GM18517 (cell line): Measurements from ENCODE around the gene HECTD2.

Experiments used
- ATAC-seq: cut with Tn5 transposase; IDR thresholded peaks from one replicate; pipeline ENCODE4 v1.9.1; 2021; ENCODE audit warnings: mild to moderate bottlenecking, moderate library complexity; ENCODE audit not compliant: unreplicated experiment

Gene HECTD2

DNA sequence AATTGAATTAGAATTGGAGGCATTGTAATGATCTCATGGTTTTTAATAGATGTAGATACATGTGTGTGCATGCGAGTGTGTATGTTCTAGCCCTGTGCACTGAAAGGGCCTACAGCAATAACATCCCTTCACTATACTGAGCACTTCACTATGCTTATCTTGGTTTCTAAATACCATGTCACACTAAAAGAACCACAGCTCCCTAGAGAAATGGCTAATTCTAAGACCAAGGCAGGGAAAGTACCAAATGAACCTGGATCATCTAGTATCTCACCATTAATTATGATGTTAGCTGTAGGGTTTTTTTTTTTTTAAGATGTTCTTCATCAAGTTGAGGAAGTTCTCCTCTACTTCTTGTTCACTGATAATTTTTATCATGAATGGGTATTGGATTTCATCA is 55.1 kb downstream of the HECTD2 start:
- no peak for ATAC-seq

DNA sequence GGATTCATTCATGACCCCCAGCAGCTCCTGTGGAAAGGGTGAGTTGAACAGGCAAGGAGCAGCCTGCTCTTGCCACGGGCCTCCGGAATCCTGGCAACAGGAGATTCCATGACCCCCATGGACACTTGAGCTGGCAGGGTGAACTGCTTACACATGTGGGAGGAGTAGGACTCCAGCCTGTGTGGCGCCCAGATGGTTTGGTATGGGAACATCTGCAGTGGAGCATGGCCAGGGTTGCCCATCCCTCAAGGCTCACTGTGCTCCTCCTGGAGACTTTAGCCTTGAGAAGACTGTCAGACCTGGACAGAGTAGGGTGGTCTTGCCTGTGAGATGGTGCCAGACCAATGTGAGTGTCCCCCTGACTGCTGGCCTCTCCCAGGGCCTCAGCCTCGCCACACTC is 57.0 kb downstream of the HECTD2 start:
- ATAC-seq, result no peak

DNA sequence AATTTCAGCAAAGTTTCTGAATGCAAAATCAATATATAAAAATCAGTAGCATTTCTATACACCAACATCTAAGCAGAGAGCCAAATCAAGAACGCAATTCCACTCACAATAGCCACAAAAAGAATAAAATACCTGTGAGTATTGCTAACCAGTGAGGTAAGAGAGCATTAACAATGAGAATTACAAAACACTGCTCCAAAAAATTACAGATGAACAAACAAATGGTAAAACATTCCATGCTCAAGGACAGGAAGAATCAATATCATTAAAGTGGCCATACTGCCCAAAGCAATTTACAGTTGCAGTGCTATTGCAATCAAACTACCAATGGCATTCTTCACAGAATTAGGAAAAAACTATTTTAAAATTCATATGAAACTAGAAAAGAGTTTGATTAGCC is 61.5 kb downstream of the HECTD2 start:
- ATAC-seq, result no peak

DNA sequence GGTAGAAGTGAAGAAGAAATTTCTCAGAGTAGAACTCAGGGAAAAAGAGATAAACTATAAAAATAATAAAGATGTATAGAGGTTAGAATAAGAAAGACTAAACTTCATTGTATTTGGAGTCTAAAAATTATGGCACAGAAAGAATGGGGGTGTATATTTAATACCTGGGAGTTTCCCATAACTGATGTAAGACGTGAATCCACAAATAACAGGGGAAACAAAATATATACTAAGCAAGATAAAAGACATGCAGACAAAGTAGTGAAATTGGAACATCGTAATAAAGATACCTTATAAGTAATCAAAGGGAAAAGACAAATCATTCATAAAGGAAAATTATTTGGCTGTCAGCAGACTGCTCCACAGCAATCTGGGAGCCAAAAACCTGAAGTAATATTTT is 62.8 kb downstream of the HECTD2 start:
- ATAC-seq, result no peak

DNA sequence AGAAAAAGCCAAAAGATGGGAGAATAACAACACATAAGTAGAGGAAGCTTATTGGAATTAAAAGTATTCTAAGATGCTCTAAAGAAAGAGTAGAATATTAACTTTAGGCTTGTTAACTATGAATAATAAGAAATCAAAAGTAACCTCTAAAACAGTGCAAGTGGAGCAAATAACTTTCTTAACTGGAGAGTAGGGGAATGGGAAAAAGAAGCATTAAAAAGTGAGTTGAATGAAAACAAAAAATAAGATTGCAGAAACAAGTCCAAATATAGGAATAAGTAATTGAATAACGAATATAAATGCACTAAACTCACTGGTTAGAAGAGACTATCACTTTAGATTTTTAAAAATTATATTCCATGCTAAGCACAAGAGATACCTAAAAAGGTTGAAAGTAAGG is 63.9 kb downstream of the HECTD2 start:
- ATAC-seq, result no peak

DNA sequence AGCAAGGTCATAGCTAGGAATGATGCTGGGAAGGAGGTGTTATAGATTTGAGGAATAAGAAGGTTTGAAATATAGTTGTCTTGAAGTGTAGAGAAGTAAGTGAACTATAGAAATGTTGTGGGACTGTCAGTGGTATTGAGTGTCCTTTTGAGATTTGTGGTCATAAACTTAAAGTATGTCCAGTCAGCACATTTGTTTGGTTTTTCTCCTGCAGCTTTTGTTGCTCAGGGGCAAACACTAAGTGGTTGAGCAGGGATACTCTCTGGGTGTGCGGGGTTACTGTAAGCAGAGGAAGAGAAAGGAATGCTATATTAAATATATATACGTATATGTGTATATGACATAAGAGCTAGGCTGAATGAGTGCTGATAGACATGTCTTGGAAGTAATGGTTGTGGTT is 67.1 kb downstream of the HECTD2 start:
- ATAC-seq, result no peak

DNA sequence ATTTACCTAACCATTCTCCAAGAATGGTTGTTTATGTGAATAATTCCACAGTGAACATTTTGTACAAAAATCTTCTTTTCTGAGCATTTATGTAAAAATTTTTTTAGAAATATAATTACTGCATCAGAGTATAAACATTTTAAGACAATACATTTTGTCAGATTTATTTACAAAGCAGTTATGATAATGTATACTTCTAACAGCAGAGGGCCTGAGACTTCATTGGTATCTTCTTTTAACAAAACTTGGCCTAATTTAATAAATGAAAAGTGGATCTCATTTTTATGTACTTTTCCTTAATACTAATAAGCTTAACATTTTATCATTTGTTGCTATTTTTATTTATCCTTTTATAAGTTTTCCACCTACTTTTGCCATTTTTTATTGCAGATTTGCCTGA is 69.4 kb downstream of the HECTD2 start:
- ATAC-seq, result no peak

DNA sequence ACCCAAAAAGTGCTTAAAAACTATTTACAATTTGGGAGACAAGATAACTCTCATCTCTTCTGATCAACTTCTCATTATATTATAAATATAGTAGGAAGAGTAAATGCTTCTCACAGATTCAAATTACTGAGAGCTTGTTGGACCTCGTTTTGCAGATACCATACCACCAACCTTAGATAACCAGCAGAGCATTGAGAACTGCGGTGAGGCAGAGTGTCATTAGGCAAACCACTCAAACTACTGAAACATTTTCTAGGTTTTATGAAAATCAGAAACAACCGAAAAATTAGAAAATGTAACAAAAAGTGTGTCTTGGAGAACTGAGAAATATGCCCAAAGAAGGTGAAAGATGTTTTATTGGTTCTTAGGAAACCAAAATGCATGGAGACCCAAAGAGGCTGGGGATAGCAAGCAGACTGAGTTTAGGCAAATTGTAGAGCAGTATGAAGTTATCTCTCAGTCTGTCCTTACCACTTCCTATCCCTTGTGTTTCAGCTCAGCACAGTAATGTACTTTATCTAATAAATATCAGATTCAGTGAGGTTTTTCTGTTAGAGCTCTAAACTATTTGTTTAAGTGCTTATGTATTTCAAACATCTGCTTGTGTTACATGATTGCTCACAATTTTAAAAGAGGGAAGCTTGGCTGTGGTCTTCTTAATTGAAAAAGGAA is 77.9 kb downstream of the HECTD2 start:
- no peak for ATAC-seq

DNA sequence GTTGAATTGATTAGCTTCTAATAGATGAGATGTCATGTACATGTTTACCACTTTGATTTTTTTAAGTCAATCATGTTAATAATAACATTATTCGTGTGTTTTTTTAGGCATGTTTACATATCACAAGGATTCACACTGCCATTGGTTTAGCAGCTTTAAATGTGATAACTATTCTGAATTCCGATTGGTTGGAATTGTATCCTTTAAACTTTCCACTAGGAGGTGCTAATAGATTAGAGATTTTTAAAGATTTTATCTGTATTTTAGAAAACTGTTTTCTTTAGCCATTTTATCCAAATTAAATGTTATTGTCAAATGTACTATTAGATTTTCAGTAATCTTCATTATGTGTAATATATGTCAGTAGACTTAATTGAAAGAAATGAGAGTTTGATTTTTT is 83.2 kb downstream of the HECTD2 start:
- ATAC-seq, result no peak

DNA sequence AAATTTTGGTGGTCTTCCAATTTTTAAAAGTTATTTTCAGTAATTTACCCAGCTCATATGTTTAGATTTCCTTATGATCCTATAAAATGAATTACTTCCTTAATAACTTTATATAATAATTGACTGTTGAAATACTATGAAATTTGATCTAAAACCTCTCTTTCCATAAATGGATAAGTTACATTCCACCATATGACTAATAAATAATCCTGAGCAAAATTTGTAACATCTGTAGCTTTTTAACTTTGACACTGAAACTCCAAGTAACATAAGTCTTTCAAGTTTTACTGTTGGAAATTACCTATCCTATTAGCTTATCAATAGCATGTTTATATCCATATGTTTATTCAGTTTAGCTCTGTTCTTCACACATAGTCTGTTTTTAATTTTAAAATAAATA is 85.3 kb downstream of the HECTD2 start:
- no peak for ATAC-seq

DNA sequence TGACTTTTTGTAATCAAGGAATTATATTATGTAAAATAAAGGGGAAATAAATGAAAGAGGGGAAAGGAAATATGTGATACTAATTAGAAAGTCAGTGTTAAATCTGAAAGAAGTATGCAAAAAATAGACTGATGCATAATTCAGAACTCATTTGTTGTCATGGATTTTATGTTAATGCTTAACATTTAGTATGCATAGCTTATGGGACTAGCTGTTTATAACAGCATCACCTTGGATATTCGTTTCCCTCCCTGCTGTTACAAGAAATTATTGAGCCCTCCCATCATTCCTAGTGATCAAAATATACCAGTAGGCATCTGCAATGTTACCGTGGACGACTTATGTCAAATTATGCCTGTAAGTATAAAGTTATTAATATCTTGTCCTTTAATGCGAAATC is 85.9 kb downstream of the HECTD2 start:
- ATAC-seq, result no peak

DNA sequence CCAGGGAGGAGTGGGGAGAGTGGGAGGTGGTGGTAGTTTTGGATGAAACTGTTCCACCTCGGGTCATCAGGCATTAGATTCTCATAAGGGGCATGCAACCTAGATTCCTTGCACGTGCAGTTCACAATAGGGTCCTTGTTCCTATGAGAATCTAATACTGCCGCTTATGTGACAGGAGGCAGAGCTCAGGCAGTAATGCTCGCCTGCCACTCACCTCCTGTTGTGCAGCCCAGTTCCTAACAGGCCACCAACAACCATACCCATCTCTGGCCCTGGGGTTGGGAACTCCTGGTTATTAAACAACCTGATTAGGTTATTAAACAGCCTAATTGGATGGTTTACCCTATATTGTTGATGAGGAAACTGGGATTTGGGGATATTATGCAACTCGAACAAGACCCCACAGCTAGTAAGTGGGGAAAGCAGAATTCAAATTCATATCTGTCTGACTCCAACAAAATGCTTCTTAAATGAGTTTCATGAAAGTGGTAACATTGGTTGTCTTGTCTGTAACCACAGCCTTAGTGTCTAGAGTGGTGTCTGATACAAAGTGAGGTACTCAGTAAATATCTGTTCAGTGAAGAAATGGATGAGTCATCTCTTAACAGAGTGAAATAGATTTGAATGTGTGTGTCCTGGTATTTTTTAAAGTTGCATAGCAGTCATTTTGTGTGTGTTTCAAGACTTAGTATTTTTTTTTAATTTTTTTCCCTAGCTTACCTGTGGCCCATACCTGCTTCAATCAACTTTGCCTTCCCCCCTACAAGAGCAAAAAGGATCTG is 101.6 kb downstream of the HECTD2 start:
- no peak for ATAC-seq

DNA sequence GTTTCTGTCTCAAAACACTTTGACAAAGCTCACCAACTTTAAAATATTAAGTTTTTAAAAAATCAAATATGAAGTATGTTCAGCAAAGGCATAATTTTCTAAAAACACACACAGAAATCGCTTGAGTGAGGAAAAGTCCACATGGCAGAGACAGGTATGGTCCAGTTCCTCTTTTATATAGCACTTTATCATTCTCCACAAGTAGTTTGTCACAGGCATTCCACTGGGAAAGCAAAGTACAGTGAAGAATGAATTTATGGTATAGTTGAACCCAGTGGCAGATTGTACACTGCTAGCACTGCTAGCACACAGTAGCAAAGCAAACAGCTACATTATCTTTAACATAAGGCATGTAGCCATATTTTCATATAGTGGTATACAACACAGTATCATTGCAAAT is 102.3 kb downstream of the HECTD2 start:
- ATAC-seq, result no peak

DNA sequence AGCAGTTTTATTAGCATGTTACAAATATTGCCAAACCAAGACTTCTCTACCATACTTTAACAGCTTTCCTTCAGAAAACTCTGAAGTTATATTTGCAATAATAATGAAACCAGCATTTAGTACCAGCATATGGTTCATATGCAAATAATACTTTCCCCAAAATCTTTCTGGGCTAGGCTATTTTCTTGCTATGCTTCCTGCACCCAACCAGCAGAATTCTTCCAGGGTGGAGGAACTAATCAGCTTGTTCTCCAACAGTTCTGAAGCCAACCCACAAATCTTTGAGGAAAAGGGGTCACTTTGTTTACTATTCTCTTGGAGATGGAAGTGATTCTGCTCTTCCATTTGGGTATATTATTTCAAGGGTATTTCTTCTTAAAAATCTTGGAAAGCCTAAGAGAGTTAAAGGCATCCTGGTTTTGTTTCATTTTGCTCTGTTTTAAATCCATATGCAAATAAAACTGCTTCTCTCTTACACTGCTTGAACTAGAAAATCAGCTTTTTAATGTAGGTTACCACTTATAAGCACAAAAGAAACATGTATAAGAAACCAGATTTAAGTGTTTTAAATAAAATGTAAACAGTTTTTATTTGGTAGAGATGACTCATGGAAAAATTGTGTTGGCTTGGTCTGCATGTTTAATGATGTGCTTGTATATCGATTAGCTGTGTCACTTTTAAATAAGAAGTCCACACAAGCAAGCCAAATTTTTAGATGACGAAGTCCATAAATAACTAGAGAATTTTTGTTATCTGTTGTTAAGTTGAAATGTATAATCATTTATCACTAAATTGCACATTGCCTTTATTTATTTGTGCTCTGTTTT is 103.7 kb downstream of the HECTD2 start:
- ATAC-seq, result no peak

DNA sequence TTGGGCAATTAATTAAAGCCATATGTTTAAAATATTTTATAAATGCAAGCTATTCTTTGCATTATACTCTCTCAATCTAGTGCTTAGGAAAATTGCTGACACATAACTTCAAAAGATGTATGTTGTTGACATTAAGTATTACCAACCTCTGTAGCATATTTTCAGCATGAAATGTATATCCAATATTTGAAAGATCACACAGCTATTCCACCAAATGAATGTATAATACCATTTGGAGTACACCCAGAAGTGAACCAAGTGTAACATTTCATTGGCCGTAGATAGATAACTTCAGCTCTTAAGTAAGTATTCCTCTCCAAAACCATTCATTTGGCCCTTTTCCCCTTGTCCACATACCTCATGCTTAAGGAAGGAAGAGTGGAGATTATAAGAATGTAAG is 104.6 kb downstream of the HECTD2 start:
- no peak for ATAC-seq

DNA sequence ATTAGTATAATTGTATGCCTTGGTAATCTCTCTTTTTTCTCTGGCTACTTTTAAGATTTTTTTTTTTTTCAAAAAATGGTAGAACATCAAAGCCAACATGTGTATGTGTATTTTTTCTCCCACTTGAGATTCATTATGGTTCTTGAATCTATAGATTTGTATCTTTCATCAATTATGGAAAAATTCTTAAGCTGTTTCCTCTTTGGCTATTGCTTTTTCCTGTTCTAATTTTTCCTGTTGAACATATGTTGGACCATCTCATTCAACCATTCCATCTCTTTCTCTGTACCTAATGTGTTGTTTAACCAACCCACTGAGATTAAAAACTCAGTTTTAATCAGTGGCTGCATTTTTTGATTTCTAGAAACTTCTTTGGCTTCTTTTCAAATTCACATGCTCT is 107.2 kb downstream of the HECTD2 start:
- ATAC-seq, result no peak

DNA sequence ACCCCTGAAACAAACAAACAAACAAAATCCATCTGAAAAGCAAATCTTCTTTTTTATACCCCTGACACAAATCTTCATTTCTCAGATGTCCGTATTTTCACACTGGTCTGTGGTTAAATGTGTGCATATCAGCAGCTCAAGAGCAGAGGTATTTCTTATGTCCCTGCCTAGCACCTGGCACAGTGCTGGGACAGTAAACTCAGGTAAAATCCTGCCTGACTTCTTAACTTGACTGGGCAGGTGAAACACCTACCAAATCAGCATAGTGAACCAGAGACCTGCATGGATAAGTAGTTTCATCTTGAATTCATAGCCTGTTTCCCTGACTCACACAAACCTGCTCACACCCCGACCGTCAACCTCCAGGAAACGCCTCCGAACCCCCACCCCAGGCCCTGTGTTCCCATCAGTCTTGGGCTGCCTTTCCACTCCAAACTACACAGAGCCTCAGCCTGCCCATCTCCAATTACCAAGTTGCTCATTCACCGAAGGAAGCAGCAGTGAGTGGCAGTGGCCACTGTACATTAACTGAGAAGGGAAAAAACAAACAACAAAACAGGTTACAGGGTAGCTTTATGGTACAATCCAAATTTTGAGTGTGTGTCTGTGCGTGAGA is 109.9 kb downstream of the HECTD2 start:
- ATAC-seq, result no peak

DNA sequence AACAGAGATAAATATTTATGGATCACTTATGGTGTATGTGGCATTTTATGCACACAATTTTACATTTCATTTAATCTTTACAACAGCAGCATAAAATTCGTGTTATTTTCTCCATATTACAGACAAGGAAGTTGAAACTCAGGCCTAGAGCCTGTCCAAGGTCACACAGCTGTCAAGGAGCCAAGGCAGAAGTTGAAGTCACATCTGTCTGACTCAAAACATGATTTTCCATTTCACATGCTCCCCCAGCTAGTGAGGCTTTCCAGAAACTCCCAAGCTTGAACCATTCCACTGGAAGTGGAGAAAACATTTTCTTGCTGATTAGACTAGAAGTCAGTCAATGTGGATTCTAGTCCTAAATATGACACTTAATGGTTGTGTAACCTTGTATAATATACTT is 110.5 kb downstream of the HECTD2 start:
- ATAC-seq, result no peak

DNA sequence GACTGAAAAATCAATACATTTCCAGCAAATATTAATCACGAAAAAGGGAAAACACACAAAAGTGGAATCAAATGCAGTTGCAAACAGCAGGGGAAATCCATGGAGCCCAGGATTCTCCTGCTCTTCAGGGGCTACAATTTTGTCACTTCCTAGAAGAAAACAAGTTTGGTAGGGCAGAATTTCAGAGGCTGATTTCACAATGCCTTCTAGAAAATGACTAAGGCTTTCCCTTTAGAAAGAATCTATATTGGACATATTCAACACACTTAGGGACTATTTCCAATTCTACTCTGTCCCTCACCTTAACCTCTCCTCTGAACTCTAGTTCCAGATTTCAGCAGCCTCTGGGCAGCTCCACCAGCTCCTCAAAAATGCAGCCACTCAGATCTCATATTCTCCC is 111.3 kb downstream of the HECTD2 start:
- no peak for ATAC-seq

DNA sequence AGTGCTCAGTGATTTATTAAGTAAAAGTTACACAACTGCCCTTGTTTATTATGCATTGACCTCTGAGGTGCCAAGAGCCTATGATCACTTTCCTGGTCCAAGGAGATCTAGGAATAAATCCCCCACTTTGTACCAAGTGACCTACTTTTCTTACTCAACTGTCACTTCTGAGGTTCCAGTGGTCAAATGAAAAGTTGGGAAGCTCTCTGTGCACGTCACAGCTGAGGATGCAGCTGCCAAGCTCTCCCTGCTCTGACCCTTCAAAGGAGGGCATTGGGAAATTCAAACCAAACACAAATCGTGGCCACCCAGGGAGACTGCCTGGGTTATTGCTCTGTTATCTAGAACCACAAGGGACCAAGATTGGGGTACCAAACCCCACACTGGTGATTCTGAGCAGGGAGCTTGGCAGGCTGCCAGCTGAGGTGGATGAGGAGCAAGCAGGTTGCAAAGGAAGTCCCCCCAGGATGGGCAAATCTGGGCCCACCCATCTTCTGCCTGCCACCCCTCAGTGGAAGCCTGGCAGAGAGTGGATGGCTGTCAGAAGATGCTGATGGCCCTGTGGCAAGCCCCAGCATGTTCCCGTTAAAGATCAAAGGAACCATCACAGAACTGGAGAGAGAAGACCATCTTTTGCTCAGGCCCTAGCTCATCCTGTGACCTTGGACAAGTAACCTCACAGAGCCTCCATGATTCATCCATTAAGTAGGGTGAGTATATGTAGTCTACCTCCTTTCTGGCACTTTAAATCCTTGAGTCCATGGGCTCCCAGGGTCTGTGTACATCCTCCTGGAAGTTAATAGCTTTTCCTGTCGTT is 116.0 kb downstream of the HECTD2 start:
- ATAC-seq, result no peak

DNA sequence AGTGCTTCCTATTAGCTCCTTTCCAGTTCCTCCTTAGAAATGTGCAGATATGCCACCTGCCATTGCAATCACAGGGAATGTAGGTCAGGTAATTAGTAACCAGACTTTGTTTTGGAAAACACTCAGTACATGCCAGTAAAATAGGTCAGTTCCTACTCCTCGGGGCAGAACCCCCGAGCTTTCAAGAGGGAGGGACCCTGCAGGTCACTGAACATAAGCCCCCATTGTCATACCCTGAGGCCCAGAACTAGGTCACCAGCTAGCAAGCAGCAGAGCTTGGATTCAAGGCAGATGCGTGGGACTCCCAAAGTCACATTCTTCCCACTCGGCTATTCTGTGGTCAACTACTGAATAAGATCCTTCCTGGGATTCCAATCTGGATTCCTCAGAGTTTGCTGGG is 117.9 kb downstream of the HECTD2 start:
- no peak for ATAC-seq
